Activated naive CD8-positive, alpha-beta T cell treated with anti-CD3 and anti-CD28 coated beads for 36 hours (primary cell): Measurements from ENCODE around the gene LDB2. TPM values are rescaled to one million over a fixed set of nuclear protein-coding genes. Genes with fewer than 3 reads are reported as not detected.
"Not testable (repeated sequence)": the region's sequence is repeated elsewhere in the genome, so short reads cannot be mapped to it uniquely, and the experiment has no call there.

Experiments
- DNase-seq: peaks from one replicate; pipeline ENCODE4 v3.0.0; 2021
- H3K27ac Mint-ChIP-seq: one replicate; pipeline ENCODE4 v1.8.0; 2022; ENCODE audit warnings: mild to moderate bottlenecking, moderate library complexity, mixed read lengths
- H3K27me3 Mint-ChIP-seq: one replicate; pipeline ENCODE4 v1.8.0; 2022; ENCODE audit warnings: mild to moderate bottlenecking, mixed read lengths
- H3K36me3 Mint-ChIP-seq: one replicate; pipeline ENCODE4 v1.8.0; 2021; ENCODE audit warnings: mild to moderate bottlenecking, mixed read lengths
- H3K4me1 Mint-ChIP-seq: one replicate; pipeline ENCODE4 v1.8.0; 2021; ENCODE audit warnings: mixed read lengths
- H3K4me3 Mint-ChIP-seq: one replicate; pipeline ENCODE4 v1.8.0; 2022; ENCODE audit warnings: mild to moderate bottlenecking, moderate library complexity, mixed read lengths
- H3K9me3 Mint-ChIP-seq: one replicate; pipeline ENCODE4 v1.8.0; 2022; ENCODE audit warnings: mixed read lengths
- total RNA-seq, 2 experiments: library from RNA; stranded (reverse); gene quantifications; one replicate each; pipeline ENCODE4 v1.2.3, GENCODE V29; 2021

Gene LDB2
- total RNA-seq: not detected

GRCh38 chr4:16897991-16898827, at the start of gene LDB2:
LDB2 (minus strand) TSS chr4:16898645.
- no peaks in the 10 kb centered on the region for H3K36me3 Mint-ChIP-seq
- H3K27me3 Mint-ChIP-seq: peaks cover 37% of the 10 kb centered on the region
- peak within 1 kb of the TSS; percentile 33 for H3K4me3 Mint-ChIP-seq
- H3K9me3 Mint-ChIP-seq: no peaks in the 10 kb centered on the region
- no peak for DNase-seq
- H3K4me1 Mint-ChIP-seq: peaks cover 14% of the 10 kb centered on the region
- H3K27ac Mint-ChIP-seq: no peak within 1 kb of the TSS

- no peak overlapping the region for H3K4me3 Mint-ChIP-seq
- H3K4me1 Mint-ChIP-seq: no peaks in the 10 kb centered on the region
- DNase-seq: no peak
- peaks cover 3% of the 10 kb centered on the region for H3K27me3 Mint-ChIP-seq
- peaks cover 3% of the 10 kb centered on the region for H3K9me3 Mint-ChIP-seq
- no peaks in the 10 kb centered on the region for H3K36me3 Mint-ChIP-seq
- H3K27ac Mint-ChIP-seq: no peak overlapping the region
These were observed 44.0 kb upstream of the LDB2 start for GRCh38 chr4:16942491-16942890.

- no peaks in the 10 kb centered on the region for H3K4me1 Mint-ChIP-seq
- no peak for DNase-seq
- H3K4me3 Mint-ChIP-seq: no peak overlapping the region
- peaks cover 3% of the 10 kb centered on the region for H3K9me3 Mint-ChIP-seq
- H3K36me3 Mint-ChIP-seq: no peaks in the 10 kb centered on the region
- H3K27ac Mint-ChIP-seq: no peak overlapping the region
- peaks cover 3% of the 10 kb centered on the region for H3K27me3 Mint-ChIP-seq
These were observed 40.7 kb upstream of the LDB2 start for GRCh38 chr4:16939178-16939577.

- Mint-ChIP-seq H3K4me1 (no peaks in the 10 kb centered on the region), H3K9me3 (peaks cover 3% of the 10 kb centered on the region), H3K4me3 (no peak overlapping the region), H3K27me3 (peaks cover 3% of the 10 kb centered on the region), H3K27ac (no peak overlapping the region), H3K36me3 (no peaks in the 10 kb centered on the region)
- DNase-seq: no peak
These were observed 40.1 kb upstream of the LDB2 start for GRCh38 chr4:16938512-16939040.

GRCh38 chr4:16931339-16932305, 33.2 kb upstream of the LDB2 start:
- no peak for DNase-seq
- no peaks in the 10 kb centered on the region for H3K4me1 Mint-ChIP-seq
- no peak overlapping the region for H3K4me3 Mint-ChIP-seq
- H3K27ac Mint-ChIP-seq: no peak overlapping the region
- H3K27me3 Mint-ChIP-seq: peaks cover 6% of the 10 kb centered on the region
- H3K36me3 Mint-ChIP-seq: no peaks in the 10 kb centered on the region
- no peaks in the 10 kb centered on the region for H3K9me3 Mint-ChIP-seq

- no peak for DNase-seq
- no peaks in the 10 kb centered on the region for H3K4me1 Mint-ChIP-seq
- peaks cover 6% of the 10 kb centered on the region for H3K27me3 Mint-ChIP-seq
- H3K36me3 Mint-ChIP-seq: no peaks in the 10 kb centered on the region
- H3K9me3 Mint-ChIP-seq: no peaks in the 10 kb centered on the region
- H3K4me3 Mint-ChIP-seq: no peak overlapping the region
- no peak overlapping the region for H3K27ac Mint-ChIP-seq
These were observed 27.8 kb upstream of the LDB2 start for GRCh38 chr4:16926214-16926613.

- H3K27ac Mint-ChIP-seq, H3K4me3 Mint-ChIP-seq, H3K36me3 Mint-ChIP-seq, DNase-seq, H3K4me1 Mint-ChIP-seq, H3K9me3 Mint-ChIP-seq, H3K27me3 Mint-ChIP-seq: not testable (repeated sequence)
These were observed 20.3 kb upstream of the LDB2 start for GRCh38 chr4:16918716-16919115.

- peak; percentile 75 for DNase-seq
- no peaks in the 10 kb centered on the region for H3K4me1 Mint-ChIP-seq
- H3K27me3 Mint-ChIP-seq: peaks cover 3% of the 10 kb centered on the region
- no peak overlapping the region for H3K27ac Mint-ChIP-seq
- H3K36me3 Mint-ChIP-seq: no peaks in the 10 kb centered on the region
- no peaks in the 10 kb centered on the region for H3K9me3 Mint-ChIP-seq
- no peak overlapping the region for H3K4me3 Mint-ChIP-seq
These were observed 18.4 kb upstream of the LDB2 start for GRCh38 chr4:16916719-16917337.

- Mint-ChIP-seq H3K36me3 (no peaks in the 10 kb centered on the region), H3K4me1 (no peaks in the 10 kb centered on the region)
- DNase-seq: no peak
These were observed 17.6 kb upstream of the LDB2 start for GRCh38 chr4:16916031-16916430.

GRCh38 chr4:16914208-16914607, 15.8 kb upstream of the LDB2 start:
- peaks cover 3% of the 10 kb centered on the region for H3K27me3 Mint-ChIP-seq
- H3K4me3 Mint-ChIP-seq: no peak overlapping the region
- H3K9me3 Mint-ChIP-seq: no peaks in the 10 kb centered on the region
- DNase-seq: no peak
- no peaks in the 10 kb centered on the region for H3K36me3 Mint-ChIP-seq
- no peaks in the 10 kb centered on the region for H3K4me1 Mint-ChIP-seq
- no peak overlapping the region for H3K27ac Mint-ChIP-seq

More at GRCh38 chr4:16916031-16916430, 17.6 kb upstream of the LDB2 start:
- Mint-ChIP-seq H3K9me3 (no peaks in the 10 kb centered on the region), H3K4me3 (no peak overlapping the region), H3K27ac (no peak overlapping the region), H3K27me3 (peaks cover 3% of the 10 kb centered on the region)

- no peak for DNase-seq
- Mint-ChIP-seq H3K27ac (no peak overlapping the region), H3K4me3 (no peak overlapping the region), H3K27me3 (no peaks in the 10 kb centered on the region), H3K36me3 (no peaks in the 10 kb centered on the region), H3K9me3 (no peaks in the 10 kb centered on the region), H3K4me1 (no peaks in the 10 kb centered on the region)
These were observed 14.5 kb upstream of the LDB2 start for GRCh38 chr4:16912896-16913295.

- Mint-ChIP-seq H3K36me3 (no peaks in the 10 kb centered on the region), H3K4me3 (no peak overlapping the region), H3K9me3 (no peaks in the 10 kb centered on the region), H3K4me1 (no peaks in the 10 kb centered on the region), H3K27me3 (no peaks in the 10 kb centered on the region), H3K27ac (no peak overlapping the region)
- DNase-seq: no peak
These were observed 10.8 kb upstream of the LDB2 start for GRCh38 chr4:16909281-16909680.

GRCh38 chr4:16908377-16909021, 10.1 kb upstream of the LDB2 start:
- DNase-seq: no peak
- no peaks in the 10 kb centered on the region for H3K9me3 Mint-ChIP-seq
- no peaks in the 10 kb centered on the region for H3K36me3 Mint-ChIP-seq
- H3K27me3 Mint-ChIP-seq: no peaks in the 10 kb centered on the region
- no peaks in the 10 kb centered on the region for H3K4me1 Mint-ChIP-seq
- H3K27ac Mint-ChIP-seq: no peak overlapping the region
- H3K4me3 Mint-ChIP-seq: no peak overlapping the region

- Mint-ChIP-seq H3K4me3 (no peak overlapping the region), H3K36me3 (no peaks in the 10 kb centered on the region), H3K9me3 (no peaks in the 10 kb centered on the region), H3K27me3 (peaks cover 34% of the 10 kb centered on the region), H3K4me1 (peaks cover 2% of the 10 kb centered on the region), H3K27ac (no peak overlapping the region)
- no peak for DNase-seq
These were observed 1.9 kb upstream of the LDB2 start for GRCh38 chr4:16900325-16900724.
